Measurements from ENCODE around the gene CCDC188.

CCDC188 gene

GRCh38 chr22:20116376-20116950 is 34.4 kb downstream of the CCDC188 start:
- DNase-seq: no peak

- DNase-seq: no peak
Observed at GRCh38 chr22:20115691-20116375, 35.0 kb downstream of the CCDC188 start, which contains the start of gene RANBP1. Gene RANBP1 (plus strand): TSS chr22:20116104. CDS start chr22:20116185, 81 bp downstream.

- DNase-seq: no peak
Observed at GRCh38 chr22:20114506-20115475, 36.1 kb downstream of the CCDC188 start.

GRCh38 chr22:20113551-20114310 is 37.1 kb downstream of the CCDC188 start:
- no peak for DNase-seq

GRCh38 chr22:20112623-20113511 is 38.0 kb downstream of the CCDC188 start:
- no peak for DNase-seq

- DNase-seq: no peak
Observed at GRCh38 chr22:20111689-20112622, 38.9 kb downstream of the CCDC188 start.

- DNase-seq: peak; percentile 37
Observed at GRCh38 chr22:20111045-20111688, 39.7 kb downstream of the CCDC188 start.

GRCh38 chr22:20110359-20110985 is 40.4 kb downstream of the CCDC188 start:
- no peak for DNase-seq

GRCh38 chr22:20109411-20110358 is 41.2 kb downstream of the CCDC188 start:
- DNase-seq: no peak

- DNase-seq: no peak
Observed at GRCh38 chr22:20108757-20109230, 42.1 kb downstream of the CCDC188 start.

- no peak for DNase-seq
Observed at GRCh38 chr22:20107951-20108756, 42.7 kb downstream of the CCDC188 start.

- no peak for DNase-seq
Observed at GRCh38 chr22:20107471-20107901, 43.4 kb downstream of the CCDC188 start.

GRCh38 chr22:20106849-20107237 is 44.0 kb downstream of the CCDC188 start:
- no peak for DNase-seq

GRCh38 chr22:20106205-20106848 is 44.5 kb downstream of the CCDC188 start:
- DNase-seq: no peak

GRCh38 chr22:20105456-20106204 is 45.2 kb downstream of the CCDC188 start:
- no peak for DNase-seq

Measured in fibroblast of skin of right biceps (primary cell).